Astrocyte (in vitro differentiated cells and primary cell): ENCODE results near the gene OR52K2. TPM values are rescaled to one million over a fixed set of nuclear protein-coding genes. Genes with fewer than 3 reads are reported as not detected.

Experiments used
- DNase-seq: peaks from one replicate; pipeline ENCODE4 v3.0.0-alpha.2; 2010; ENCODE audit warnings: low read depth
- FAIRE-seq: peaks from 2 replicates; lab custom pipeline; 2011; peaks lifted over from hg19 to GRCh38; lab: Jason Lieb, UNC
- H2AFZ ChIP-seq: 2 replicates; pipeline ENCODE4 v1.6.0; 2012; ENCODE audit warnings: low read depth, low read length, inconsistent platforms
- H3K27ac ChIP-seq: 2 replicates; pipeline ENCODE4 v1.5.1; 2011; ENCODE audit warnings: low read depth, low read length, inconsistent platforms
- H3K27me3 ChIP-seq: 2 replicates; pipeline ENCODE4 v1.6.0; 2011; ENCODE audit warnings: low read length, inconsistent platforms; ENCODE audit not compliant: insufficient read depth
- H3K36me3 ChIP-seq: 2 replicates; pipeline ENCODE4 v1.5.1; 2011; ENCODE audit warnings: low read length, inconsistent platforms; ENCODE audit not compliant: insufficient read depth
- H3K4me1 ChIP-seq: 2 replicates; pipeline ENCODE4 v1.5.1; 2011; ENCODE audit warnings: low read length, inconsistent platforms; ENCODE audit not compliant: insufficient read depth
- H3K4me2 ChIP-seq: 2 replicates; pipeline ENCODE4 v1.6.0; 2012; ENCODE audit warnings: low read length, inconsistent platforms
- H3K4me3 ChIP-seq: 2 replicates; pipeline ENCODE4 v1.5.1; 2011; ENCODE audit warnings: low read depth, mild to moderate bottlenecking, low read length, inconsistent platforms; ENCODE audit not compliant: insufficient read depth
- H3K79me2 ChIP-seq: 2 replicates; pipeline ENCODE4 v1.6.0; 2012; ENCODE audit warnings: mild to moderate bottlenecking, low read length, inconsistent platforms; ENCODE audit not compliant: insufficient read depth
- H3K9ac ChIP-seq: 2 replicates; pipeline ENCODE4 v1.6.0; 2012; ENCODE audit warnings: mild to moderate bottlenecking, low read length, inconsistent platforms
- H3K9me3 ChIP-seq: 2 replicates; pipeline ENCODE4 v1.5.1; 2012; ENCODE audit warnings: low read depth, mild to moderate bottlenecking, low read length, inconsistent platforms; ENCODE audit not compliant: insufficient read depth
- H4K20me1 ChIP-seq: 2 replicates; pipeline ENCODE4 v1.6.0; 2012; ENCODE audit warnings: low read length, inconsistent platforms; ENCODE audit not compliant: insufficient read depth
- H3K27ac Mint-ChIP-seq: one replicate; pipeline ENCODE4 v1.8.0; 2021; ENCODE audit warnings: mild to moderate bottlenecking, mixed read lengths; ENCODE audit not compliant: unreplicated experiment
- H3K27me3 Mint-ChIP-seq: one replicate; pipeline ENCODE4 v1.8.0; 2021; ENCODE audit warnings: low read depth, mixed read lengths; ENCODE audit not compliant: unreplicated experiment
- H3K36me3 Mint-ChIP-seq: one replicate; pipeline ENCODE4 v1.8.0; 2021; ENCODE audit warnings: low read depth, mixed read lengths; ENCODE audit not compliant: unreplicated experiment
- H3K4me1 Mint-ChIP-seq: one replicate; pipeline ENCODE4 v1.8.0; 2021; ENCODE audit warnings: low read depth, mixed read lengths; ENCODE audit not compliant: unreplicated experiment
- H3K4me3 Mint-ChIP-seq: one replicate; pipeline ENCODE4 v1.8.0; 2021; ENCODE audit warnings: mild to moderate bottlenecking, moderate library complexity, mixed read lengths; ENCODE audit not compliant: unreplicated experiment
- H3K9me3 Mint-ChIP-seq: one replicate; pipeline ENCODE4 v1.8.0; 2021; ENCODE audit warnings: mild to moderate bottlenecking, mixed read lengths; ENCODE audit not compliant: unreplicated experiment
- EZH2 ChIP-seq: IDR thresholded peaks from 2 replicates; pipeline ENCODE4 v1.6.1; 2012; ENCODE audit warnings: mild to moderate bottlenecking, low read length, inconsistent platforms; ENCODE audit not compliant: insufficient read depth
- total RNA-seq: library from RNA; stranded (reverse); gene quantifications from 2 replicates; pipeline ENCODE4 v1.2.1, GENCODE V29; 2021
- TF ChIP-seq, protein P1 (sequence below): IDR thresholded peaks from 2 replicates; pipeline ENCODE4 v1.5.1; 2011; ENCODE audit warnings: low read depth, mild to moderate bottlenecking, inconsistent platforms, low read length, moderate library complexity; ENCODE audit not compliant: insufficient read depth

Gene OR52K2
- total RNA-seq, 1 donor from 2014 or later, result 0.23 TPM

- Mint-ChIP-seq H3K36me3 (peaks cover 2% of the 10 kb centered on the region), H3K4me1 (no peaks in the 10 kb centered on the region), H3K9me3 (no peaks in the 10 kb centered on the region), H3K27me3 (no peaks in the 10 kb centered on the region), H3K4me3 (no peak overlapping the region), H3K27ac (no peak overlapping the region)
- Histone ChIP-seq H3K4me2 (no peak overlapping the region), H3K4me1 (no peaks in the 10 kb centered on the region), H2AFZ (no peak overlapping the region), H3K79me2 (no peaks in the 10 kb centered on the region), H3K9ac (no peak overlapping the region), H3K9me3 (no peaks in the 10 kb centered on the region), H4K20me1 (no peaks in the 10 kb centered on the region), H3K36me3 (no peaks in the 10 kb centered on the region), H3K27me3 (no peaks in the 10 kb centered on the region), H3K27ac (no peak overlapping the region), H3K4me3 (no peak overlapping the region)
- TF ChIP-seq, protein P1, sequence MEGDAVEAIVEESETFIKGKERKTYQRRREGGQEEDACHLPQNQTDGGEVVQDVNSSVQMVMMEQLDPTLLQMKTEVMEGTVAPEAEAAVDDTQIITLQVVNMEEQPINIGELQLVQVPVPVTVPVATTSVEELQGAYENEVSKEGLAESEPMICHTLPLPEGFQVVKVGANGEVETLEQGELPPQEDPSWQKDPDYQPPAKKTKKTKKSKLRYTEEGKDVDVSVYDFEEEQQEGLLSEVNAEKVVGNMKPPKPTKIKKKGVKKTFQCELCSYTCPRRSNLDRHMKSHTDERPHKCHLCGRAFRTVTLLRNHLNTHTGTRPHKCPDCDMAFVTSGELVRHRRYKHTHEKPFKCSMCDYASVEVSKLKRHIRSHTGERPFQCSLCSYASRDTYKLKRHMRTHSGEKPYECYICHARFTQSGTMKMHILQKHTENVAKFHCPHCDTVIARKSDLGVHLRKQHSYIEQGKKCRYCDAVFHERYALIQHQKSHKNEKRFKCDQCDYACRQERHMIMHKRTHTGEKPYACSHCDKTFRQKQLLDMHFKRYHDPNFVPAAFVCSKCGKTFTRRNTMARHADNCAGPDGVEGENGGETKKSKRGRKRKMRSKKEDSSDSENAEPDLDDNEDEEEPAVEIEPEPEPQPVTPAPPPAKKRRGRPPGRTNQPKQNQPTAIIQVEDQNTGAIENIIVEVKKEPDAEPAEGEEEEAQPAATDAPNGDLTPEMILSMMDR, result no peak
- no peak for TF ChIP-seq EZH2
- DNase-seq, result no peak
- FAIRE-seq, result no peak
Measured at GRCh38 chr11:4416816-4417215, 32.3 kb upstream of the OR52K2 start.

GRCh38 chr11:4418403-4418802 is 30.7 kb upstream of the OR52K2 start:
- Histone ChIP-seq H3K27me3 (no peaks in the 10 kb centered on the region), H3K27ac (no peak overlapping the region), H4K20me1 (no peaks in the 10 kb centered on the region), H3K36me3 (no peaks in the 10 kb centered on the region), H3K4me2 (no peak overlapping the region), H2AFZ (no peak overlapping the region), H3K9ac (no peak overlapping the region), H3K4me1 (no peaks in the 10 kb centered on the region), H3K4me3 (no peak overlapping the region), H3K79me2 (no peaks in the 10 kb centered on the region), H3K9me3 (no peaks in the 10 kb centered on the region)
- Mint-ChIP-seq H3K9me3 (no peaks in the 10 kb centered on the region), H3K27me3 (no peaks in the 10 kb centered on the region), H3K27ac (no peak overlapping the region), H3K4me3 (no peak overlapping the region), H3K4me1 (no peaks in the 10 kb centered on the region), H3K36me3 (peaks cover 2% of the 10 kb centered on the region)
- TF ChIP-seq, protein P1, result no peak
- TF ChIP-seq EZH2, result no peak
- DNase-seq (no peak), FAIRE-seq (no peak)

- H3K4me3 ChIP-seq, result no peak overlapping the region
- no peak overlapping the region for H3K9ac ChIP-seq
- H3K36me3 ChIP-seq, result no peaks in the 10 kb centered on the region
- Mint-ChIP-seq H3K36me3 (no peaks in the 10 kb centered on the region), H3K4me3 (no peak overlapping the region), H3K4me1 (no peaks in the 10 kb centered on the region), H3K27ac (no peak overlapping the region), H3K9me3 (peaks cover 3% of the 10 kb centered on the region), H3K27me3 (no peaks in the 10 kb centered on the region)
- no peak for FAIRE-seq
- H3K4me1 ChIP-seq, result no peaks in the 10 kb centered on the region
- no peak for TF ChIP-seq EZH2
- TF ChIP-seq, protein P1, result no peak
- no peak for DNase-seq
- H3K79me2 ChIP-seq, result no peaks in the 10 kb centered on the region
- H3K4me2 ChIP-seq, result no peak overlapping the region
- H3K9me3 ChIP-seq, result no peaks in the 10 kb centered on the region
- no peaks in the 10 kb centered on the region for H3K27me3 ChIP-seq
- H2AFZ ChIP-seq, result no peak overlapping the region
- H4K20me1 ChIP-seq, result no peaks in the 10 kb centered on the region
- H3K27ac ChIP-seq, result no peak overlapping the region
Measured at GRCh38 chr11:4430051-4430450, 19.0 kb upstream of the OR52K2 start.
